HEK293 (cell line): ENCODE measurements around the gene CDSN.

Experiments
- SALL2 ChIP-seq: fragments of 450-650 bp; formaldehyde crosslinking; IDR thresholded peaks from 2 replicates; pipeline ENCODE4 v1.5.0; 2017; ENCODE audit warnings: missing biosample characterization, mild to moderate bottlenecking, missing genetic modification characterization, borderline replicate concordance
- TCF7L2 ChIP-seq: IDR thresholded peaks from 2 replicates; pipeline ENCODE4 v1.6.1; 2011; ENCODE audit warnings: low read depth, mild to moderate bottlenecking, inconsistent platforms, low read length, moderate library complexity, borderline replicate concordance
- YY1 ChIP-seq: fragments of 450-650 bp; formaldehyde crosslinking; IDR thresholded peaks from 2 replicates; pipeline ENCODE4 v1.5.1; 2018; ENCODE audit warnings: missing biosample characterization, missing genetic modification characterization
- ZEB2 ChIP-seq: fragments of 450-650 bp; formaldehyde crosslinking; IDR thresholded peaks from 2 replicates; pipeline ENCODE4 v1.5.1; 2016; ENCODE audit warnings: missing biosample characterization, missing genetic modification characterization
- ZNF121 ChIP-seq: fragments of 450-650 bp; formaldehyde crosslinking; IDR thresholded peaks from 2 replicates; pipeline ENCODE4 v1.5.1; 2016; ENCODE audit warnings: missing biosample characterization, missing genetic modification characterization
- ZNF184 ChIP-seq: fragments of 450-650 bp; IDR thresholded peaks from 2 replicates; pipeline ENCODE4 v1.5.1; 2018; ENCODE audit warnings: missing biosample characterization, mild to moderate bottlenecking, missing genetic modification characterization
- ZNF274 ChIP-seq, 2 experiments: fragments of 200-500 bp in 1 of 2; fragments of 450-650 bp in 1 of 2; sonication (Bioruptor generic) in 1 of 2; formaldehyde crosslinking in 1 of 2; IDR thresholded peaks; 2 replicates each; pipeline versions ENCODE4 v1.5.1 to v1.6.1; 2014 to 2016; ENCODE audit warnings: borderline replicate concordance in 1 of 2, inconsistent platforms in 1 of 2, low read length in 1 of 2, missing biosample characterization in 1 of 2, missing genetic modification characterization in 1 of 2
- ZNF416 ChIP-seq: fragments of 450-650 bp; formaldehyde crosslinking; IDR thresholded peaks from 2 replicates; pipeline ENCODE4 v1.5.1; 2016; ENCODE audit warnings: missing biosample characterization, missing genetic modification characterization
- ZNF555 ChIP-seq: fragments of 450-650 bp; formaldehyde crosslinking; conservative IDR thresholded peaks from 2 replicates; pipeline ENCODE4 v1.5.1; 2017; ENCODE audit warnings: missing biosample characterization, mild to moderate bottlenecking, missing genetic modification characterization, inconsistent platforms
- ZNF785 ChIP-seq: fragments of 450-650 bp; formaldehyde crosslinking; IDR thresholded peaks from 2 replicates; pipeline ENCODE4 v1.5.1; 2016; ENCODE audit warnings: missing biosample characterization, missing genetic modification characterization
- TF ChIP-seq, protein P1 (sequence below): fragments of 450-650 bp; formaldehyde crosslinking; IDR thresholded peaks from 2 replicates; pipeline ENCODE4 v1.5.1; 2016; ENCODE audit warnings: missing biosample characterization, missing genetic modification characterization
- TF ChIP-seq, protein P2 (sequence below): fragments of 450-650 bp; formaldehyde crosslinking; IDR thresholded peaks from 2 replicates; pipeline ENCODE4 v1.5.1; 2016; ENCODE audit warnings: missing biosample characterization, missing genetic modification characterization
- TF ChIP-seq, protein P3 (sequence below): fragments of 450-650 bp; formaldehyde crosslinking; IDR thresholded peaks from 2 replicates; pipeline ENCODE4 v1.5.1; 2016; ENCODE audit warnings: missing biosample characterization, missing genetic modification characterization

DNA sequence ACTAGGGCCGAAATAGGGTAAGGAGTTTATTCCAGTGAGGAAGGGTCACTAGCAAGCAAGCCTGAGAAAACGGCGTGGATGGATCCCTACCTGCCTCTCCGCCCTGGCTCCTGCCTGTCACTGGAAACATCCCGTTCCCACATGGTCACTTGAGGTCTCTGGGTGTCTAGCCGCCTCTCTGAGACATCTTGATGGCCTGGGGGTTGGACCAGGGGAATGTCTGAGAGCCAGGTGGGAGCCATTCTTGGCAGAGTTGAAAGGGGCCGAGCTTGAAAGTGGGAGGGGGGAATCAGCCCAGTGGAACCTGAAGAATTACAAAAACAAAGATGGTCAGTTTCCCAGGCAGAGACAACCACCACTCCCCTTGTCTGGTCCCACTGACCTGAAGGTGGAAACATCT lies 36.4 kb upstream of the CDSN start:
- no peak for TF ChIP-seq ZNF184
- TF ChIP-seq, protein P1, sequence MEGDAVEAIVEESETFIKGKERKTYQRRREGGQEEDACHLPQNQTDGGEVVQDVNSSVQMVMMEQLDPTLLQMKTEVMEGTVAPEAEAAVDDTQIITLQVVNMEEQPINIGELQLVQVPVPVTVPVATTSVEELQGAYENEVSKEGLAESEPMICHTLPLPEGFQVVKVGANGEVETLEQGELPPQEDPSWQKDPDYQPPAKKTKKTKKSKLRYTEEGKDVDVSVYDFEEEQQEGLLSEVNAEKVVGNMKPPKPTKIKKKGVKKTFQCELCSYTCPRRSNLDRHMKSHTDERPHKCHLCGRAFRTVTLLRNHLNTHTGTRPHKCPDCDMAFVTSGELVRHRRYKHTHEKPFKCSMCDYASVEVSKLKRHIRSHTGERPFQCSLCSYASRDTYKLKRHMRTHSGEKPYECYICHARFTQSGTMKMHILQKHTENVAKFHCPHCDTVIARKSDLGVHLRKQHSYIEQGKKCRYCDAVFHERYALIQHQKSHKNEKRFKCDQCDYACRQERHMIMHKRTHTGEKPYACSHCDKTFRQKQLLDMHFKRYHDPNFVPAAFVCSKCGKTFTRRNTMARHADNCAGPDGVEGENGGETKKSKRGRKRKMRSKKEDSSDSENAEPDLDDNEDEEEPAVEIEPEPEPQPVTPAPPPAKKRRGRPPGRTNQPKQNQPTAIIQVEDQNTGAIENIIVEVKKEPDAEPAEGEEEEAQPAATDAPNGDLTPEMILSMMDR (tag by site-specific recombination): no peak
- no peak for TF ChIP-seq TCF7L2
- TF ChIP-seq ZNF785 (tag by site-specific recombination): no peak
- TF ChIP-seq ZNF555: no peak
- TF ChIP-seq ZNF274 (IDR thresholded peaks at IDR 0.05; ENCODE audit: low read length): no peak
- no peak for TF ChIP-seq ZNF274 (tag by site-specific recombination; IDR thresholded peaks at IDR 0.05; ENCODE audit: borderline replicate concordance)
- TF ChIP-seq ZNF416: no peak
- TF ChIP-seq, protein P2, sequence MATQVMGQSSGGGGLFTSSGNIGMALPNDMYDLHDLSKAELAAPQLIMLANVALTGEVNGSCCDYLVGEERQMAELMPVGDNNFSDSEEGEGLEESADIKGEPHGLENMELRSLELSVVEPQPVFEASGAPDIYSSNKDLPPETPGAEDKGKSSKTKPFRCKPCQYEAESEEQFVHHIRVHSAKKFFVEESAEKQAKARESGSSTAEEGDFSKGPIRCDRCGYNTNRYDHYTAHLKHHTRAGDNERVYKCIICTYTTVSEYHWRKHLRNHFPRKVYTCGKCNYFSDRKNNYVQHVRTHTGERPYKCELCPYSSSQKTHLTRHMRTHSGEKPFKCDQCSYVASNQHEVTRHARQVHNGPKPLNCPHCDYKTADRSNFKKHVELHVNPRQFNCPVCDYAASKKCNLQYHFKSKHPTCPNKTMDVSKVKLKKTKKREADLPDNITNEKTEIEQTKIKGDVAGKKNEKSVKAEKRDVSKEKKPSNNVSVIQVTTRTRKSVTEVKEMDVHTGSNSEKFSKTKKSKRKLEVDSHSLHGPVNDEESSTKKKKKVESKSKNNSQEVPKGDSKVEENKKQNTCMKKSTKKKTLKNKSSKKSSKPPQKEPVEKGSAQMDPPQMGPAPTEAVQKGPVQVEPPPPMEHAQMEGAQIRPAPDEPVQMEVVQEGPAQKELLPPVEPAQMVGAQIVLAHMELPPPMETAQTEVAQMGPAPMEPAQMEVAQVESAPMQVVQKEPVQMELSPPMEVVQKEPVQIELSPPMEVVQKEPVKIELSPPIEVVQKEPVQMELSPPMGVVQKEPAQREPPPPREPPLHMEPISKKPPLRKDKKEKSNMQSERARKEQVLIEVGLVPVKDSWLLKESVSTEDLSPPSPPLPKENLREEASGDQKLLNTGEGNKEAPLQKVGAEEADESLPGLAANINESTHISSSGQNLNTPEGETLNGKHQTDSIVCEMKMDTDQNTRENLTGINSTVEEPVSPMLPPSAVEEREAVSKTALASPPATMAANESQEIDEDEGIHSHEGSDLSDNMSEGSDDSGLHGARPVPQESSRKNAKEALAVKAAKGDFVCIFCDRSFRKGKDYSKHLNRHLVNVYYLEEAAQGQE (tag by site-specific recombination): no peak
- TF ChIP-seq, protein P3, sequence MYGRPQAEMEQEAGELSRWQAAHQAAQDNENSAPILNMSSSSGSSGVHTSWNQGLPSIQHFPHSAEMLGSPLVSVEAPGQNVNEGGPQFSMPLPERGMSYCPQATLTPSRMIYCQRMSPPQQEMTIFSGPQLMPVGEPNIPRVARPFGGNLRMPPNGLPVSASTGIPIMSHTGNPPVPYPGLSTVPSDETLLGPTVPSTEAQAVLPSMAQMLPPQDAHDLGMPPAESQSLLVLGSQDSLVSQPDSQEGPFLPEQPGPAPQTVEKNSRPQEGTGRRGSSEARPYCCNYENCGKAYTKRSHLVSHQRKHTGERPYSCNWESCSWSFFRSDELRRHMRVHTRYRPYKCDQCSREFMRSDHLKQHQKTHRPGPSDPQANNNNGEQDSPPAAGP (tag by site-specific recombination): no peak
- no peak for TF ChIP-seq ZNF121 (tag by site-specific recombination)
- no peak for TF ChIP-seq SALL2 (tag by site-specific recombination)
- TF ChIP-seq ZEB2 (tag by site-specific recombination): no peak
- TF ChIP-seq YY1 (tag by site-specific recombination): no peak
